Peyer's patch (tissue), 4 donors: ENCODE results near the gene FAM107B.

ENCODE experiments used
- CTCF ChIP-seq, 6 experiments: fragments of 450-650 bp in 4 of 6; fragments of 200-600 bp in 2 of 6; sonication (generic) in 1 of 6; IDR thresholded peaks; one replicate each; pipeline ENCODE4 v1.5.1; 2017 to 2019; ENCODE audit warnings: antibody characterized with exemption in 6 of 6, mild to moderate bottlenecking in 3 of 6, moderate library complexity in 1 of 6
- POLR2A ChIP-seq, 2 donors: fragments of 450-650 bp; IDR thresholded peaks; one replicate each; pipeline ENCODE4 v1.5.1; 2017; ENCODE audit warnings: antibody characterized with exemption in 2 of 2, mild to moderate bottlenecking in 2 of 2, moderate library complexity in 2 of 2

GRCh38 chr10:14695847-14696480 lies 78.7 kb downstream of the FAM107B start:
- TF ChIP-seq CTCF (IDR thresholded peaks at IDR 0.05) (no peak), POLR2A (IDR thresholded peaks at IDR 0.05) (no peak)
